ENCODE measurements around the gene MATN1. TPM values are rescaled to one million over a fixed set of nuclear protein-coding genes. Genes with fewer than 3 reads are reported as not detected.

MATN1 gene
- polyA plus RNA-seq, 3 donors, result 0.07 TPM; not detected in 2

DNA sequence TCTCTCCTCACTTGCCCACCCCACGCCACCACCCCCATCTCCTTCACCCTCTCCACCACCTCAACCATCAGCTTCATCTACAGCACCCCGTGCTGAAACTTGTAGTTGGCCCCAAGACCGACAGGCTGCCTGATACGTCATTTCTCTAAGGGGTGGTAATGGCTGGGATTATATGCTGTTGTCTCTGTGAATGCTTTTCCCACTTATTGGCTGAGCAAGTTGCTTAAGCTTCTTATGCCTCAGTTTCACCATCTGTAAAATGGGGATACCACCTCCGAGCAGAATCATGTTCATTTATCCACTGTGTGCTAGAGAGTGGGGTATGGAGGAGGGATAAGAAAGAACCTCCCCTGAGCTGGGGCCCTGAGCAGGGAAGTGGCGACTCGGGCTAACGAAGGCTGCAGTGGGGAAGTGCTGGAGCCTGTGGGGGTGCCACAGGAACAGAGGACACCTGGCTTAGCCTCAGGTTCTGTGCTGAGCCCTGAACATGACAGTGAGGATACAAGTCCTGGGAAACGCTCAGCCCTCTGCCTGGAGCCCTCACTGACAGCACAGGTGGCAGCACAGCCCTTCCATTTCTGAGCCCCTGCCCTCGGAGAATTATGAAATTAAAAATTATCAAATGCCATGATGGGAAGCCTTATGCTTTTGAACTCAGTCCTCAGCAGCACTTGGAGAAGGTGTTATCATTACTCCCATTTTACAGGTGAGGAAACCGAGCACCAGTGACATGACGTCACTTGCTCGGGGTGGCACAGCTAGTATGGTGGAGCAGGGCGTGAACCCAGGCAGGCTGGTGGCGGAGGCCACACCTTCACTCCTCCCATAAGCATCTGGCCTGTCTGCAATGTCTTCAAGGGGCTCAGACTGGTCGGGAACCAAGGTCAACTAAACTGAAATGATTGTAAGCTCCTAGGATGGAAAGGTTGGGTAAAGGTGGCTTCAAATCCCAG is 2.8 kb downstream of the MATN1 start:
- WGBS (ENCODE audit: insufficient coverage), result 54% methylated on average over 8 of the region's 16 CpGs

More for the DNA sequence above, 2.8 kb downstream of the MATN1 start:
- Histone ChIP-seq H3K9me3 (replicated peaks in 1 of 2; ENCODE audit: control insufficient read depth in 1 of 2, insufficient read depth in 1 of 2, low read length in 2 of 2) (peaks cover 0 to 6% of the 10 kb centered on the region in 2 donors), H3K4me1 (ENCODE audit: control insufficient read depth in 1 of 2, insufficient read depth in 2 of 2, low read length in 2 of 2) (peaks cover 32 to 37% of the 10 kb centered on the region in 2 donors), H4K20me1 (ENCODE audit: insufficient read depth, low read length) (peaks cover 20% of the 10 kb centered on the region), H3K27ac (ENCODE audit: low read depth in 1 of 2, low read length in 2 of 2) (no peak overlapping the region), H3K36me3 (replicated peaks in 1 of 2; ENCODE audit: control insufficient read depth in 1 of 2, insufficient read depth in 2 of 2, low read length in 2 of 2) (no peaks in the 10 kb centered on the region), H3K4me2 (replicated peaks; ENCODE audit: extremely low read depth, low read length, poor library complexity, severe bottlenecking) (no peak overlapping the region), H3K4me3 (replicated peaks in 1 of 3; ENCODE audit: low read depth in 2 of 3, low read length in 3 of 3) (no peak overlapping the region), H3K79me2 (ENCODE audit: insufficient read depth, low read length) (no peaks in the 10 kb centered on the region), H2AFZ (ENCODE audit: insufficient read depth, low read depth, low read length, poor library complexity, severe bottlenecking) (no peak overlapping the region), H3K27me3 (ENCODE audit: control insufficient read depth in 2 of 2, insufficient read depth in 2 of 2, low read length in 2 of 2) (no peaks in the 10 kb centered on the region), H3K9ac (ENCODE audit: insufficient read depth, low read length, poor library complexity, severe bottlenecking) (no peak overlapping the region)
- peaks cover 1 to 10% of the 10 kb centered on the region in 2 donors for H3K36me3 Mint-ChIP-seq
- intact Hi-C loops (cut with micrococcal nuclease), result loop anchor here in 1 of 2 donors (5.0 kb wide), 2 partner anchors 57 to 207 kb away; no protein-coding TSS in a partner anchor
- H3K4me3 Mint-ChIP-seq, result no peak overlapping the region
- TF ChIP-seq, protein P1, sequence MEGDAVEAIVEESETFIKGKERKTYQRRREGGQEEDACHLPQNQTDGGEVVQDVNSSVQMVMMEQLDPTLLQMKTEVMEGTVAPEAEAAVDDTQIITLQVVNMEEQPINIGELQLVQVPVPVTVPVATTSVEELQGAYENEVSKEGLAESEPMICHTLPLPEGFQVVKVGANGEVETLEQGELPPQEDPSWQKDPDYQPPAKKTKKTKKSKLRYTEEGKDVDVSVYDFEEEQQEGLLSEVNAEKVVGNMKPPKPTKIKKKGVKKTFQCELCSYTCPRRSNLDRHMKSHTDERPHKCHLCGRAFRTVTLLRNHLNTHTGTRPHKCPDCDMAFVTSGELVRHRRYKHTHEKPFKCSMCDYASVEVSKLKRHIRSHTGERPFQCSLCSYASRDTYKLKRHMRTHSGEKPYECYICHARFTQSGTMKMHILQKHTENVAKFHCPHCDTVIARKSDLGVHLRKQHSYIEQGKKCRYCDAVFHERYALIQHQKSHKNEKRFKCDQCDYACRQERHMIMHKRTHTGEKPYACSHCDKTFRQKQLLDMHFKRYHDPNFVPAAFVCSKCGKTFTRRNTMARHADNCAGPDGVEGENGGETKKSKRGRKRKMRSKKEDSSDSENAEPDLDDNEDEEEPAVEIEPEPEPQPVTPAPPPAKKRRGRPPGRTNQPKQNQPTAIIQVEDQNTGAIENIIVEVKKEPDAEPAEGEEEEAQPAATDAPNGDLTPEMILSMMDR (IDR thresholded peaks at IDR 0.05), result no peak
- H3K4me1 Mint-ChIP-seq, result peaks cover 29% of the 10 kb centered on the region
- H3K27me3 Mint-ChIP-seq (ENCODE audit: low read depth in 3 of 3), result peaks cover 0 to 2% (median 0%) of the 10 kb centered on the region in 3 donors
- H3K9me3 Mint-ChIP-seq, result peaks cover 0 to 9% (median 5%) of the 10 kb centered on the region in 7 donors
- H3K27ac Mint-ChIP-seq, result peak overlapping the region in 2 of 7 donors; percentile 54 to 87
- DNase-seq, result no peak

Data from CD14-positive monocyte (primary cell).